GM18505 (cell line): Measurements from ENCODE around the gene TMEM178A.
"Not testable (repeated sequence)": the region's sequence is repeated elsewhere in the genome, so short reads cannot be mapped to it uniquely, and the experiment has no call there.

Experiments used
- ATAC-seq: cut with Tn5 transposase; IDR thresholded peaks from one replicate; pipeline ENCODE4 v1.9.1; 2021; ENCODE audit not compliant: unreplicated experiment
- POLR2A ChIP-seq: IDR thresholded peaks from 4 replicates; pipeline ENCODE4 v1.6.1; 2011; ENCODE audit warnings: borderline replicate concordance; ENCODE audit not compliant: insufficient read depth, insufficient read length; ENCODE audit errors: extremely low read depth

The TMEM178A gene

DNA sequence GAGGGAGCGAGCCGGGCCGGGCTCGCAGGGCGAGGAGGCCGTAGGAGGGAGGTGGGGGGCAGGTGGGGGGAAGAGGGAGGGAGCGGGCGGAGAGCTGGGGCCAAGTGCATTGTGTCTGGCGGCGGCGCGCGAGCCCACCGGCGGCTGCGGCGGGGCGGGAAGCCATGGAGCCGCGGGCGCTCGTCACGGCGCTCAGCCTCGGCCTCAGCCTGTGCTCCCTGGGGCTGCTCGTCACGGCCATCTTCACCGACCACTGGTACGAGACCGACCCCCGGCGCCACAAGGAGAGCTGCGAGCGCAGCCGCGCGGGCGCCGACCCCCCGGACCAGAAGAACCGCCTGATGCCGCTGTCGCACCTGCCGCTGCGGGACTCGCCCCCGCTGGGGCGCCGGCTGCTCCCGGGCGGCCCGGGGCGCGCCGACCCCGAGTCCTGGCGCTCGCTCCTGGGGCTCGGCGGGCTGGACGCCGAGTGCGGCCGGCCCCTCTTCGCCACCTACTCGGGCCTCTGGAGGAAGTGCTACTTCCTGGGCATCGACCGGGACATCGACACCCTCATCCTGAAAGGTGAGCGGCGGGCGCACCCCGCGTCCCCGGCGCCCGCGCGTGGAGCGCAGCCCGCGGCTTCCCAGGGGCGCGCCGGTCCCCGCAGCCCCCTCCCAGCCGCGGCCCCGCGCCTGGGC lies at the start of gene TMEM178A:
Gene TMEM178A, plus strand, starts transcription at position 107 of the 680 bp plus-strand sequence. Its CDS starts 58 bp downstream, at position 165.
- ATAC-seq: no peak
- no peak for TF ChIP-seq POLR2A

DNA sequence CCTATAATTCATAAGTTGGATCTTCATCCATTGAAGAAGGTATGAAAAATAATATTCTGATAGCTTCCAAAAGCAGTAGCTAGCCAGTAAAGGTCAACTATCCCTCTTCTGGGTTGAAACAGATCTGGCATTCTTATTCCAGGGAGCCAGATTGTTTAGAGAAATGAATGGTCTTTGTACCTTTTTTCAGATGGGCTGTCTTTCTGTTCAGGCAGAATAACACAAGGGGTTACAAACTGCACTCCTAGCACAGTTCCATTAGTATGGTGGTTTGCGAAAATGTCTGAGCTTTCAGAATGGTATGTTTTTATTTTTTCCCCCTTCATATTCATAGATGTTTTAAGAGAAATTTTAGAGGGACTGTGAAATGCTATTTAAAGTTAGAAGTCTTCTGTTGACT lies 47.5 kb upstream of the TMEM178A start:
- no peak for TF ChIP-seq POLR2A
- no peak for ATAC-seq

DNA sequence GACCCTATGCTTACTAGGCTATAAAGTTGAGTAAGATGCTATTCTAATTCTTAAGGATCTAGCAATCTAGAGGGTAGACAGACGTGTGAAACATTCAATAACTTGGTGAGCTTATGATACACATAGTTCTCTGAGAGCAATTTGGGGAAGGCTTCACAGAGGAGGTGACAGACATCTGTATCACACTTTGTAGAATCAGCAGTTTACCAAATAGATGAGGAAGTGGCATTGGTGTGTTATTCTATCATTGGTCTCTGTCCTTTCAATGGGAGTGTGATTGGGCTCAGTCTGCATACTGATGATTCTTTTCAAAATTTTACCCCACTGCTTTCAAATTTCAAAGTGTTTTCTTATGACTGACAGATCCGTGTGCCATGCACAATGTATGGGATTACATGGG lies 47.0 kb upstream of the TMEM178A start:
- ATAC-seq: no peak
- TF ChIP-seq POLR2A: no peak

- no peak for ATAC-seq
- TF ChIP-seq POLR2A: no peak
These were observed 45.6 kb upstream of the TMEM178A start for GRCh38 chr2:39620067-39620466.

DNA sequence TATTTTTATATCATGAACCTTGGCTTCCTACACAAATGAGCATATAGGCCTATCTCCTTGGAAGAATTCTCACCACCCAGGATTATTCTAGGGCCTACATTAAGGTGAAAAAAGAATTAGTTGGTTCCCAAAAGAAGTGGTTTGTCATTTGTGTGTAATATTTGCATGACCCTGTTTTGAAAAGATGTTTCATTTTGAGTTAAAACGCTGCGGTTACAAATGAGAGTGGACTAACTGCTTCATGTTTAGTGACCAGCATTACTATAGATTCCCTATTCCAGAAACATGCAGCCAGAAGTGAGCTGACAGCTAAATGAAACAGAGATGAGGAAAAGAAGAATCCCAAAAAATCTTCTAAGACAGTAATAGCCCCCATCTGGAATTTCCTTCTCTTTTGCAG lies 44.1 kb upstream of the TMEM178A start:
- ATAC-seq: no peak
- no peak for TF ChIP-seq POLR2A

GRCh38 chr2:39622860-39623259 lies 42.9 kb upstream of the TMEM178A start:
- ATAC-seq: no peak
- TF ChIP-seq POLR2A: no peak

- ATAC-seq: no peak
- no peak for TF ChIP-seq POLR2A
These were observed 41.8 kb upstream of the TMEM178A start for GRCh38 chr2:39623917-39624316.

DNA sequence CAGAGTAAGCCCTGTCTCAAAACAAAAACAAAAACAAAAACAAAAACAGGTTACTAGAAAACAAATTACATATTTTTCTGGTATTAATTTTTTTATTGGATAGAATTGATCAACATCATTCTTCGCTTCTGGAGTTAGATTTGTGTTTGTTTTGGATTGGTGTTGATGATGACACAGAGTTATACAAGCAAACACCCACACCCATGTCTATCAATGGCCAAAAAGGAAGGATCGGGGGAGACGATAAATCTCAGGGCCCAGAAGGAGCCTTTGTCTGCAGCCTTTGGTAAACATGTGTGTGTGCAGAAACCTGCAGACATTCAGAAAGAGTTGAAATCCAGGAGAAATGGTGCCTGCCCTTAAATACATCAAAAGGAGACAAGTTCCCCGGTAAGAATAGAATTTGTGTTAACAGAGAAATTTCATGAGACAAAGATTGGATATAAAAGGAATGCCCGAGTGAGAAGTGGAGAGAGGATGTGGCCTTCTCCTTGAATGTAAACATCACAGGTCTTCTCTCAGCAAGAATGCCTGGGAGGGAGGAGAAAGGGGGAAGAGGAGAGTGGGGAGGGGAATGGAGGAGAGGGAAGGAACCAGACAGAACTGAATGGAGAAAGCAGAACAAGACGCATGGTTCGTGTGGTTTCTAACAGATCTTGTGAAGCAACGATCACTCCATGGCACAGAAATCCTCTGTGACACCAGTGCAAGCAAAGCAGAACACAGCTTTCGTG lies 40.4 kb upstream of the TMEM178A start:
- TF ChIP-seq POLR2A: no peak
- no peak for ATAC-seq

- no peak for ATAC-seq
- no peak for TF ChIP-seq POLR2A
These were observed 39.8 kb upstream of the TMEM178A start for GRCh38 chr2:39625927-39626270.

DNA sequence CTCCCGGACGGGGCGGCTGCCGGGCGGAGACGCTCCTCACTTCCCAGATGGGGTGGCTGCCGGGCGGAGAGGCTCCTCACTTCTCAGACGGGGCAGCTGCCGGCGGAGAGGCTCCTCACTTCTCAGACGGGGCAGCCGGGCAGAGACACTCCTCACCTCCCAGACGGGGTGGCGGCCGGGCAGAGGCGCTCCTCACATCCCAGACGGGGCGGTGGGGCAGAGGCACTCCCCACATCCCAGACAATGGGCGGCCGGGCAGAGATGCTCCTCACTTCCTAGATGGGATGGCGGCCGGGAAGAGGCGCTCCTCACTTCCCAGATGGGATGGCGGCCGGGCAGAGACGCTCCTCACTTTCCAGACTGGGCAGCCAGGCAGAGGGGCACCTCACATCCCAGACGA lies 37.4 kb upstream of the TMEM178A start:
- not testable (repeated sequence) for ATAC-seq

GRCh38 chr2:39629646-39630045 lies 36.1 kb upstream of the TMEM178A start:
- TF ChIP-seq POLR2A: no peak
- no peak for ATAC-seq

- no peak for ATAC-seq
- TF ChIP-seq POLR2A: no peak
These were observed 34.5 kb upstream of the TMEM178A start for GRCh38 chr2:39631256-39631655.

- TF ChIP-seq POLR2A: no peak
- no peak for ATAC-seq
These were observed 34.0 kb upstream of the TMEM178A start for GRCh38 chr2:39631718-39632117.

- no peak for ATAC-seq
- no peak for TF ChIP-seq POLR2A
These were observed 32.8 kb upstream of the TMEM178A start for GRCh38 chr2:39632876-39633275.
